GM03348 (cell line): ENCODE measurements around the gene PLEKHM2.
"Not testable (repeated sequence)": the region's sequence is repeated elsewhere in the genome, so short reads cannot be mapped to it uniquely, and the experiment has no call there.

Experiments
- DNase-seq: peaks from one replicate; pipeline ENCODE4 v3.0.0; 2012; ENCODE audit warnings: low spot score

PLEKHM2 gene

GRCh38 chr1:15684042-15684461 lies at the start of gene PLEKHM2:
Gene PLEKHM2 (plus strand): TSS chr1:15684320. CDS start chr1:15684559, 239 bp downstream.
- peak; percentile 89 for DNase-seq

GRCh38 chr1:15636436-15636835 lies 47.7 kb upstream of the PLEKHM2 start:
- DNase-seq = no peak

GRCh38 chr1:15637826-15638225 lies 46.3 kb upstream of the PLEKHM2 start:
- no peak for DNase-seq

DNA sequence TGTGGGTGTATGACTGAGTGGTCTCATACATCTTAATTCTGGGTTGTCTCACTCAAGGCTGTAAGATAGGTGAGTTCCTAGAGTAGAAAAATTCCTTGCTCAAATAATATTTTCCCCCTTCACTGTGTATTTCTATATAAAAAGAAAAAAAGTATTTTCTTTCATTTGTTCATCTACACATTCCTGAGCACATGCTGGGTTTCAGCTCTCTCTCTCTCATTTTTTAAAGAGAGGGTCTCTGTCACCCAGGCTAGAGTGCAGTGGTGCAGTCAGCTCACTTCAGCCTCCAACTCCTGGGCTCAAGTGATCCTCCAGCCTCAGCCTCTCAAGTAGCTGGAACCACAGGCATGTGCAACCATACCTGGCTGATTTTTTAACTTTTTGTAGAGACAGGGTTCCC lies 44.9 kb upstream of the PLEKHM2 start:
- no peak for DNase-seq

GRCh38 chr1:15639931-15640330 lies 44.2 kb upstream of the PLEKHM2 start:
- no peak for DNase-seq

GRCh38 chr1:15640667-15641066 lies 43.5 kb upstream of the PLEKHM2 start:
- DNase-seq = no peak

- DNase-seq = no peak
Observed at GRCh38 chr1:15649937-15650336, 34.2 kb upstream of the PLEKHM2 start.

GRCh38 chr1:15650433-15650832 lies 33.7 kb upstream of the PLEKHM2 start:
- DNase-seq = no peak

GRCh38 chr1:15652130-15652529 lies 32.0 kb upstream of the PLEKHM2 start:
- not testable (repeated sequence) for DNase-seq

GRCh38 chr1:15654091-15654690 lies 29.9 kb upstream of the PLEKHM2 start:
- no peak for DNase-seq

GRCh38 chr1:15656464-15656863 lies 27.7 kb upstream of the PLEKHM2 start:
- DNase-seq = no peak

- DNase-seq = no peak
Observed at GRCh38 chr1:15657021-15657420, 27.1 kb upstream of the PLEKHM2 start.

GRCh38 chr1:15660151-15660550 lies 24.0 kb upstream of the PLEKHM2 start:
- no peak for DNase-seq

DNA sequence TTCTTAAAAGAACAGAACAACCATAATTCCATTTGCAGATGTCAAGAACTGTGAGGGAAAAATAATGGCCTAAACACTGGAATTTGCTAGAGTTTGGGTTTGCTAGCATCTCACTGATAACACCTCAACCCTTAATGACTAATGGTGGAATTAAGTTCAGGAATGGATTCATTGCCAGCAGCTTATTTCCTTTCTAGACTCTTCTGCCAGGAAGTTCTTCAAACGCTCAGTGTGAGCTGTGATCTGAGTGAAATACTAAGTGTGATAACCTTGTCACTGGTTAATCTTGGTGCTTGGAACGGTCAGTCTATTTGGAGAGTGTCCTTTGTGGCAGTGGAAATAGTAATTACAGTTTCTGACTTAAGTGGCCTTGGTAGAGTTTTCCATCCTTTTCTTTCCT lies 21.6 kb upstream of the PLEKHM2 start:
- no peak for DNase-seq

DNA sequence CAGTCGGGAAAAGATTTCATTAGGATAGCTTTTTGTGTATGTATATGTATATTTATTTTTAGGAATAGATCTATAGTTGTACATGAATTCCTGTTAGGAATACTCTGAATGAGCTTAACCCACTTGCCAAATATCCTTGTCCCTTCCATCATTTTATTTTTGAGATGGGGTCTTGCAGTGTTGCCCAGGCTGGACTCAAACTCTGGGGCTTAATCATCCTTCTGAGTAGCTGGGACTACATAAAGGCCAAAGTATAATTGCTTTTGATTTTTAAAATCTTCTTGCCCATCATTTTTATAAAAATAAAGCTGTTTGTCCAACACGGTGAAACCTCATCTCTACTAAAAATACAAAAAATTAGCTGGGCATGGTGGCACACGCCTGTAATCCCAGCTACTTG lies 20.2 kb upstream of the PLEKHM2 start:
- DNase-seq = no peak

GRCh38 chr1:15667362-15667761 lies 16.8 kb upstream of the PLEKHM2 start:
- no peak for DNase-seq

DNA sequence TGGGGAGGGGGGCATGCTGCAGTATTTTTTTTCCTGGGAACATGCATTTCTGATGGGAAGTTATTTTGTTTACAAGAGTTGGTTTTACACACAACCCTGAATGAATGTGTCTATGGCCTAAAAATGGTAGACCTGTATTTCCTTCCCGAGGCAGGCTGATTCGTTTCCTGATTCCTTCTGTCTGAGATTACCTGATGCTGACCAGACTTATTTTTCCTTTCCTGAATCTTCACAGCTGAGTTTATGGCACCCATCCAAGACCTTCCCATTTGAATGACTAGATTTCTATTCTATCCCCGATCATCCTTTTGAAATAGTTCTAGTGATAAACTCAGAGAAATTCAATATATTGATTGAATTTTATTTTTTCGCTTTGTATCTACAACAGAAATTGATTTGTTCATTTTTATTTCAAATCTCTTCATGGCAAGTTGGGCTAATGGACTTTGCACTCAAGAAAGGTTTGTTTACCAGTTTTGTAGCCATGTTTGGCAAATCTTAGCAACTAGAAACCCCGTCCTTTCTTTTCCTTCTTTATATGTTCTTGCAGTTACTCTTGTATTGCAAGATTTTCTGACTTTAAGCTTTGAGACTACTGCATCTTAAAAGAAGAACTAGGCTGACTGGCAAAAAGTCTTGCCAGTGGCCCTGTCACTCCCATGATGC lies 15.9 kb upstream of the PLEKHM2 start:
- DNase-seq = no peak

- no peak for DNase-seq
Observed at GRCh38 chr1:15669074-15669473, 15.0 kb upstream of the PLEKHM2 start.

GRCh38 chr1:15669864-15670263 lies 14.3 kb upstream of the PLEKHM2 start:
- no peak for DNase-seq

GRCh38 chr1:15671430-15671829 lies 12.7 kb upstream of the PLEKHM2 start:
- DNase-seq = no peak

GRCh38 chr1:15674386-15675159 lies 9.5 kb upstream of the PLEKHM2 start:
- DNase-seq = no peak

- no peak for DNase-seq
Observed at GRCh38 chr1:15676010-15676409, 8.1 kb upstream of the PLEKHM2 start.
